CD14-positive monocyte (primary cell): Measurements from ENCODE around the gene RRAS. TPM values are rescaled to one million over a fixed set of nuclear protein-coding genes. Genes with fewer than 3 reads are reported as not detected.

Experiments used
- DNase-seq, 3 donors: peaks; one replicate each; pipeline ENCODE4 v3.0.0-alpha.2; 2011 to 2022
- H2AFZ ChIP-seq: 2 replicates; pipeline ENCODE4 v1.6.0; 2012; ENCODE audit warnings: mild to moderate bottlenecking, low read depth, low read length, inconsistent platforms; ENCODE audit not compliant: insufficient read depth, poor library complexity, severe bottlenecking
- H3K27ac ChIP-seq, 2 donors: 1 replicate in 1 of 2; 2 replicates in 1 of 2; pipeline ENCODE4 v1.5.1; 2012 to 2013; ENCODE audit warnings: low read length in 2 of 2, control low read depth in 1 of 2, inconsistent platforms in 1 of 2, low read depth in 1 of 2, mild to moderate bottlenecking in 1 of 2
- H3K27me3 ChIP-seq, 2 donors: one replicate each; pipeline versions ENCODE4 v1.6.0 to v1.6.1; 2011 to 2013; ENCODE audit warnings: low read length in 2 of 2; ENCODE audit not compliant: control insufficient read depth in 2 of 2, insufficient read depth in 2 of 2
- H3K36me3 ChIP-seq, 2 donors: replicated peaks in 1 of 2; 1 replicate in 1 of 2; 2 replicates in 1 of 2; pipeline versions ENCODE4 v1.5.1 to v1.6.1; 2012 to 2013; ENCODE audit warnings: low read length in 2 of 2, control low read depth in 1 of 2, inconsistent platforms in 1 of 2, mild to moderate bottlenecking in 1 of 2; ENCODE audit not compliant: insufficient read depth in 2 of 2, control insufficient read depth in 1 of 2
- H3K4me1 ChIP-seq, 2 donors: 1 replicate in 1 of 2; 2 replicates in 1 of 2; pipeline versions ENCODE4 v1.5.1 to v1.6.1; 2012 to 2013; ENCODE audit warnings: low read length in 2 of 2, control low read depth in 1 of 2, inconsistent platforms in 1 of 2, mild to moderate bottlenecking in 1 of 2, moderate library complexity in 1 of 2; ENCODE audit not compliant: insufficient read depth in 2 of 2, control insufficient read depth in 1 of 2
- H3K4me2 ChIP-seq: replicated peaks from 2 replicates; pipeline ENCODE3; 2012; ENCODE audit warnings: low read length, moderate library complexity, mild to moderate bottlenecking; ENCODE audit not compliant: poor library complexity, severe bottlenecking; ENCODE audit errors: extremely low read depth
- H3K4me3 ChIP-seq, 3 experiments: fragments of 200-600 bp in 1 of 3; sonication (generic) in 1 of 3; replicated peaks in 1 of 3; 1 replicate in 2 of 3; 2 replicates in 1 of 3; pipeline ENCODE4 v1.5.1; 2011 to 2013; ENCODE audit warnings: low read length in 3 of 3, mild to moderate bottlenecking in 3 of 3, control low read depth in 2 of 3, low read depth in 2 of 3, inconsistent platforms in 1 of 3, moderate library complexity in 1 of 3
- H3K79me2 ChIP-seq: 2 replicates; pipeline ENCODE4 v1.6.0; 2012; ENCODE audit warnings: mild to moderate bottlenecking, control low read depth, inconsistent platforms, low read length, moderate library complexity; ENCODE audit not compliant: insufficient read depth
- H3K9ac ChIP-seq: 2 replicates; pipeline ENCODE4 v1.6.0; 2017; ENCODE audit warnings: low read length, mild to moderate bottlenecking; ENCODE audit not compliant: insufficient read depth, poor library complexity, severe bottlenecking
- H3K9me3 ChIP-seq, 2 donors: replicated peaks in 1 of 2; 1 replicate in 1 of 2; 2 replicates in 1 of 2; pipeline versions ENCODE4 v1.5.1 to v1.6.1; 2012 to 2013; ENCODE audit warnings: low read length in 2 of 2, control low read depth in 1 of 2; ENCODE audit not compliant: control insufficient read depth in 1 of 2, insufficient read depth in 1 of 2
- H4K20me1 ChIP-seq: 2 replicates; pipeline ENCODE4 v1.6.0; 2012; ENCODE audit warnings: mild to moderate bottlenecking, low read length, control low read depth, moderate library complexity; ENCODE audit not compliant: insufficient read depth
- H3K27ac Mint-ChIP-seq, 7 donors: one replicate each; pipeline ENCODE4 v1.8.0; 2020; ENCODE audit warnings: mild to moderate bottlenecking in 7 of 7, mixed read lengths in 7 of 7, moderate library complexity in 6 of 7, inconsistent platforms in 2 of 7
- H3K27me3 Mint-ChIP-seq, 3 donors: one replicate each; pipeline ENCODE4 v1.8.0; 2021 to 2022; ENCODE audit warnings: low read depth in 3 of 3, mild to moderate bottlenecking in 3 of 3, mixed read lengths in 3 of 3, moderate library complexity in 3 of 3, inconsistent platforms in 1 of 3
- H3K36me3 Mint-ChIP-seq, 2 donors: one replicate each; pipeline ENCODE4 v1.8.0; 2020; ENCODE audit warnings: mixed read lengths in 2 of 2, inconsistent platforms in 1 of 2, mild to moderate bottlenecking in 1 of 2
- H3K4me1 Mint-ChIP-seq: one replicate; pipeline ENCODE4 v1.8.0; 2020; ENCODE audit warnings: mild to moderate bottlenecking, mixed read lengths
- H3K4me3 Mint-ChIP-seq, 2 donors: one replicate each; pipeline ENCODE4 v1.8.0; 2020; ENCODE audit warnings: mild to moderate bottlenecking in 2 of 2, mixed read lengths in 2 of 2, moderate library complexity in 1 of 2
- H3K9me3 Mint-ChIP-seq, 7 donors: one replicate each; pipeline ENCODE4 v1.8.0; 2020 to 2022; ENCODE audit warnings: mixed read lengths in 7 of 7, mild to moderate bottlenecking in 6 of 7, moderate library complexity in 6 of 7, inconsistent platforms in 2 of 7
- CTCF ChIP-seq: fragments of 200-600 bp; IDR thresholded peaks from one replicate; pipeline ENCODE4 v1.8.0; 2022; ENCODE audit warnings: antibody characterized with exemption, mild to moderate bottlenecking
- WGBS: methylation state at CpG from one replicate; pipeline ENCODE4 v1.1.5; 2013; ENCODE audit warnings: missing lambda C conversion rate; ENCODE audit not compliant: insufficient coverage; 5-methylcytosine and 5-hydroxymethylcytosine counted together
- intact Hi-C, 2 donors: fragments of 100-400 bp; cut with micrococcal nuclease; formaldehyde crosslinking; loops; one replicate each; pipeline versions ENCODE4 v1.15.0 to v1.15.1; 2023
- polyA plus RNA-seq, 3 donors: library from polyadenylated mRNA; depleted of rRNA in 1 of 3; unstranded in 2 of 3; stranded (reverse) in 1 of 3; fragments of 300-500 nt in 2 of 3; fragments of >200 nt in 1 of 3; fragmentation: Illumina TruSeq in 2 of 3; gene quantifications; 1 replicate in 2 of 3; 2 replicates in 1 of 3; pipeline ENCODE4 v1.2.3, GENCODE V29; 2012 to 2021

The RRAS gene
- polyA plus RNA-seq, 3 donors, result 74.9 to 91.7 (median 80.0) TPM

GRCh38 chr19:49656456-49657109, 16.6 kb upstream of the RRAS start:
- no peaks in the 10 kb centered on the region for H3K79me2 ChIP-seq
- Mint-ChIP-seq H3K36me3 (peaks cover 68 to 90% of the 10 kb centered on the region in 2 donors), H3K27me3 (peaks cover 0 to 3% (median 0%) of the 10 kb centered on the region in 3 donors)

More at GRCh38 chr19:49656456-49657109, 16.6 kb upstream of the RRAS start:
- Histone ChIP-seq H3K4me3 (no peak overlapping the region), H3K9ac (no peak overlapping the region), H3K4me1 (no peaks in the 10 kb centered on the region), H3K4me2 (no peak overlapping the region), H4K20me1 (peaks cover 42% of the 10 kb centered on the region), H2AFZ (no peak overlapping the region), H3K27me3 (no peaks in the 10 kb centered on the region), H3K36me3 (peaks cover 81 to 94% of the 10 kb centered on the region in 2 donors), H3K27ac (no peak overlapping the region), H3K9me3 (no peaks in the 10 kb centered on the region)
- Mint-ChIP-seq H3K27ac (peak overlapping the region in 2 of 7 donors; percentile 52 to 64), H3K4me1 (no peaks in the 10 kb centered on the region), H3K9me3 (peaks cover 0 to 4% (median 0%) of the 10 kb centered on the region in 7 donors), H3K4me3 (no peak overlapping the region)
- no peak for DNase-seq
- 94% methylated on average over 17 of the region's 17 CpGs for WGBS
- TF ChIP-seq CTCF, result no peak
- intact Hi-C loops, result no loop called here
